Retinal pigment epithelial cell (primary cell): ENCODE results near the gene COPG2.

ENCODE experiments used
- DNase-seq: peaks from one replicate; pipeline ENCODE4 v3.0.0-alpha.2; 2010; ENCODE audit warnings: low read depth
- H3K4me3 ChIP-seq: 2 replicates; pipeline ENCODE4 v1.5.1; 2011; ENCODE audit warnings: mild to moderate bottlenecking, low read length, control low read depth, moderate library complexity
- CTCF ChIP-seq: conservative IDR thresholded peaks from 2 replicates; pipeline ENCODE4 v1.5.1; 2011; ENCODE audit warnings: low read depth, low read length, control low read depth, inconsistent platforms

The COPG2 gene

GRCh38 chr7:130486114-130486953, 182.2 kb downstream of the COPG2 start:
- H3K4me3 ChIP-seq = peak overlapping the region; percentile 59
- DNase-seq = no peak
- TF ChIP-seq CTCF = peak; percentile 85

DNA sequence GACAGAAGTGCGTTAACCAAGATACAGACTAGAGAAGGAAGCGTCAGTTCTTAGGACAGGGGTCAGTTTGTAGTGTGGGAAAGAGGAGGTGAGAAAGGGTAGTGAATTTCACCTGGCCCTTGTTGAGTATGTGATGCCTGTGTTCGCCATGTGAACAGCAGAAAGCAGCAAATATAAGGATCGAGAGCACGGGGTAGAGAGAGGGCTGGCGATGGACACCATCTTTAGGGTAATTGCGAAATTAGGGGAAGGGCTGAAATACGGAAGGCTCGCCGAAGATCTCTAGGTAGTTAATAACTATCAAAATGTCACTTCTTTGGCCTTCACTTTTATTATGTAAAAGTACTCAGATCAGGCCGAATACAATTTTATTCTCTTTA, 182.8 kb downstream of the COPG2 start:
- H3K4me3 ChIP-seq = peak overlapping the region; percentile 59
- DNase-seq = no peak
- no peak for TF ChIP-seq CTCF

GRCh38 chr7:130483031-130483430, 185.5 kb downstream of the COPG2 start:
- TF ChIP-seq CTCF = no peak

GRCh38 chr7:130481898-130482297, 186.7 kb downstream of the COPG2 start:
- no peak overlapping the region for H3K4me3 ChIP-seq
- TF ChIP-seq CTCF = no peak
- no peak for DNase-seq

More at GRCh38 chr7:130483031-130483430, 185.5 kb downstream of the COPG2 start:
- no peak overlapping the region for H3K4me3 ChIP-seq
- no peak for DNase-seq

DNA sequence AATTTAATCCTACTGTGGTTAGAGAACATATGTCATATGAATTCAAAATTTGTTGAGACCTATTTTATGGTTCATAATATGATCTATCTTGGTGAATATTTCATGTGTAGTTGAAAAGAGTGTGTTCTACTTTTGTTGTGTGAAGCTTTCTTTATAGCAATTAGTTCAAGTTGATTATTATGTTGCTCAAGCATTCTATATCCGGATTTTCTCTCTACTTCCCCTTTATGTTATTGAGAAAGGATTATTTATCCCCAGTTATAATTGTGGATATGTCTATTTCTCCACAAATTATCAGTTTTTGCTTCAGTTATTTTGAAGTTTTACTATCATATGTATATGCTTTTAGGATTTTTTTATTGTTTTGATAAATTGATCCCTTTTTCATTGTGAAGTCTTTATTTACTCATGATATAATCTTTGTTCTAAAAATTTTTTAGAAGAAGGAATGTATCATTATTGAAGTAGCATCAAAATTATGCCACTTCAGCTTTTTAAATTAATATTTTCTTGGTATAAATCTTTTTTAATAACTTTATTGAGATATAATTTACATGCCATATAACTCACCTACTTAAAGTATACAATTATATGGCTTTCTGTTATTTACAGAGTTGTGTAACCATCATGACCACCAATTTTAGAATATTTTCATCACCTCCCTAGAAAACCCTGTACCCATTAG, 188.7 kb downstream of the COPG2 start:
- no peak overlapping the region for H3K4me3 ChIP-seq
- TF ChIP-seq CTCF = no peak
- DNase-seq = no peak

GRCh38 chr7:130478991-130479390, 189.6 kb downstream of the COPG2 start:
- no peak for TF ChIP-seq CTCF
- no peak overlapping the region for H3K4me3 ChIP-seq
- DNase-seq = no peak
